HL-60/S4 (cell line): ENCODE measurements around the gene LRRC75A.

Experiments used
- in situ Hi-C: fragments of 300-500 bp; cut with MboI; formaldehyde crosslinking; loops from 2 replicates; pipeline ENCODE4 v1.14.3; 2022; ENCODE audit warnings: low sequenced_read_pairs

Gene LRRC75A

GRCh38 chr17:16473044-16474011 is 18.7 kb downstream of the LRRC75A start:
- in situ Hi-C loops, result no loop called here

- in situ Hi-C loops, result no loop called here
Measured at GRCh38 chr17:16472539-16472938, 19.5 kb downstream of the LRRC75A start.

- in situ Hi-C loops, result no loop called here
Measured at GRCh38 chr17:16471295-16471694, 20.7 kb downstream of the LRRC75A start.

- in situ Hi-C loops, result no loop called here
Measured at GRCh38 chr17:16470265-16470664, 21.7 kb downstream of the LRRC75A start.

- in situ Hi-C loops, result no loop called here
Measured at GRCh38 chr17:16468428-16468992, 23.5 kb downstream of the LRRC75A start.

- in situ Hi-C loops, result no loop called here
Measured at GRCh38 chr17:16467886-16468285, 24.1 kb downstream of the LRRC75A start.

GRCh38 chr17:16467044-16467443 is 24.9 kb downstream of the LRRC75A start:
- in situ Hi-C loops, result no loop called here

- in situ Hi-C loops, result no loop called here
Measured at GRCh38 chr17:16466407-16466806, 25.6 kb downstream of the LRRC75A start.

- in situ Hi-C loops, result no loop called here
Measured at GRCh38 chr17:16465861-16466338, 26.1 kb downstream of the LRRC75A start.

- in situ Hi-C loops, result no loop called here
Measured at GRCh38 chr17:16465052-16465312, 27.0 kb downstream of the LRRC75A start.

GRCh38 chr17:16464303-16465051 is 27.5 kb downstream of the LRRC75A start:
- in situ Hi-C loops, result no loop called here

GRCh38 chr17:16463358-16464302 is 28.4 kb downstream of the LRRC75A start:
- in situ Hi-C loops, result no loop called here

- in situ Hi-C loops, result no loop called here
Measured at GRCh38 chr17:16462070-16462864, 29.7 kb downstream of the LRRC75A start.

- in situ Hi-C loops, result no loop called here
Measured at GRCh38 chr17:16461606-16461866, 30.5 kb downstream of the LRRC75A start.

- in situ Hi-C loops, result no loop called here
Measured at GRCh38 chr17:16460796-16461605, 31.0 kb downstream of the LRRC75A start.

GRCh38 chr17:16459855-16460550 is 32.0 kb downstream of the LRRC75A start:
- in situ Hi-C loops, result no loop called here

- in situ Hi-C loops, result no loop called here
Measured at GRCh38 chr17:16459271-16459670, 32.7 kb downstream of the LRRC75A start.

- in situ Hi-C loops, result no loop called here
Measured at GRCh38 chr17:16456742-16457316, 35.2 kb downstream of the LRRC75A start.
